HEK293 (cell line): ENCODE measurements around the gene CLN6.

Experiments
- ATF2 ChIP-seq: fragments of 450-650 bp; formaldehyde crosslinking; IDR thresholded peaks from 2 replicates; pipeline ENCODE4 v1.5.1; 2016; ENCODE audit warnings: missing biosample characterization, missing genetic modification characterization, low read depth
- CTCF ChIP-seq: fragments of 450-650 bp; formaldehyde crosslinking; IDR thresholded peaks from 2 replicates; pipeline ENCODE4 v1.5.1; 2016; ENCODE audit warnings: missing biosample characterization, missing genetic modification characterization
- ELK4 ChIP-seq: IDR thresholded peaks from 2 replicates; pipeline ENCODE4 v1.6.1; 2011; ENCODE audit warnings: mild to moderate bottlenecking, low read depth, low read length, borderline replicate concordance
- HOXC10 ChIP-seq: sonication (generic); formaldehyde crosslinking; IDR thresholded peaks from 2 replicates; pipeline ENCODE4 v1.8.1; 2023; ENCODE audit warnings: mild to moderate bottlenecking, missing genetic modification reagents
- OSR2 ChIP-seq: fragments of 450-650 bp; formaldehyde crosslinking; IDR thresholded peaks from 2 replicates; pipeline ENCODE4 v1.5.1; 2016; ENCODE audit warnings: missing biosample characterization, missing genetic modification characterization
- OVOL3 ChIP-seq: fragments of 450-650 bp; formaldehyde crosslinking; IDR thresholded peaks from 2 replicates; pipeline ENCODE4 v1.5.1; 2016; ENCODE audit warnings: missing biosample characterization, missing genetic modification characterization
- SALL2 ChIP-seq: fragments of 450-650 bp; formaldehyde crosslinking; IDR thresholded peaks from 2 replicates; pipeline ENCODE4 v1.5.0; 2017; ENCODE audit warnings: missing biosample characterization, mild to moderate bottlenecking, missing genetic modification characterization, borderline replicate concordance
- ZBTB7A ChIP-seq: fragments of 450-650 bp; formaldehyde crosslinking; IDR thresholded peaks from 2 replicates; pipeline ENCODE4 v1.5.1; 2016; ENCODE audit warnings: low read depth, missing biosample characterization, missing genetic modification characterization
- ZNF133 ChIP-seq: fragments of 450-650 bp; formaldehyde crosslinking; IDR thresholded peaks from 2 replicates; pipeline ENCODE4 v1.5.1; 2016; ENCODE audit warnings: missing biosample characterization, missing genetic modification characterization
- ZNF184 ChIP-seq: fragments of 450-650 bp; IDR thresholded peaks from 2 replicates; pipeline ENCODE4 v1.5.1; 2018; ENCODE audit warnings: missing biosample characterization, mild to moderate bottlenecking, missing genetic modification characterization
- ZSCAN4 ChIP-seq: fragments of 450-650 bp; formaldehyde crosslinking; IDR thresholded peaks from 2 replicates; pipeline ENCODE4 v1.5.1; 2017; ENCODE audit warnings: missing biosample characterization, missing genetic modification characterization
- TF ChIP-seq, protein P1 (sequence below): fragments of 450-650 bp; formaldehyde crosslinking; IDR thresholded peaks from 2 replicates; pipeline ENCODE4 v1.5.1; 2016; ENCODE audit warnings: missing biosample characterization, missing genetic modification characterization
- TF ChIP-seq, protein P2 (sequence below): fragments of 450-650 bp; formaldehyde crosslinking; optimal IDR thresholded peaks from 2 replicates; pipeline ENCODE3; 2016; ENCODE audit warnings: missing biosample characterization, mild to moderate bottlenecking, missing genetic modification characterization

DNA sequence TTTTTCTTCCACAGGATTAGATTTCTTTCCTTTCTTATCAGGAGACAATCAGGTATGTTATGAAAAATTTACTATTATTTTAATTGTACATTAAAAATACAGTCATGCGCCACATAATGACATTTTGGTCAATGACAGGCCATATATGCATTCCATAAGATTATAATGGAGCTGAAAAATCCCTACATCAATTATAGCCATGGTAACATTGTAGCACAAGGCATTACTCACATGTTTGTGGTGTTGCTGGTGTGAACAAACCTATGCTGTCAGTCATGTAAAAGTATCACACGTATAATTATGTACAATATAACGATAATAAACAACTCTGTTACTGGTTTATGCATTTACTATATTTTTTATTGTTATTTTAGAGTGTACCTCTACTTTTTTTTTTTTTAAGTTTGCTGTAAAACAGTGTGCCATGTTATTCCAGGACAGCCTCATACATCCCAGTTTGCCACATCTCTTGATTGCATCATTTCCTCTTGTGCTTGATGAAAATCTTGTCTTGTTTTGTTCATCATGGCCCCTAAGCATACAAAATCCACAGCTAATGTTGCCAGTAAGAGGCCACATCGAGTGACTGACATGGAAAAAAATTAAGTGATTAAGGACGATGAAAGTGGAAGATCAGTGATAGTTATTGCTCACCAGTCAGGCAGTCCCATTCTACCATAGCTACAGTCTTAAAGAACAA, 45.8 kb downstream of the CLN6 start:
- no peak for TF ChIP-seq ZNF133 (tag by site-specific recombination)
- no peak for TF ChIP-seq ZNF184 (tag by site-specific recombination)
- TF ChIP-seq, protein P1, sequence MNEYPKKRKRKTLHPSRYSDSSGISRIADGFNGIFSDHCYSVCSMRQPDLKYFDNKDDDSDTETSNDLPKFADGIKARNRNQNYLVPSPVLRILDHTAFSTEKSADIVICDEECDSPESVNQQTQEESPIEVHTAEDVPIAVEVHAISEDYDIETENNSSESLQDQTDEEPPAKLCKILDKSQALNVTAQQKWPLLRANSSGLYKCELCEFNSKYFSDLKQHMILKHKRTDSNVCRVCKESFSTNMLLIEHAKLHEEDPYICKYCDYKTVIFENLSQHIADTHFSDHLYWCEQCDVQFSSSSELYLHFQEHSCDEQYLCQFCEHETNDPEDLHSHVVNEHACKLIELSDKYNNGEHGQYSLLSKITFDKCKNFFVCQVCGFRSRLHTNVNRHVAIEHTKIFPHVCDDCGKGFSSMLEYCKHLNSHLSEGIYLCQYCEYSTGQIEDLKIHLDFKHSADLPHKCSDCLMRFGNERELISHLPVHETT (tag by site-specific recombination): no peak
- no peak for TF ChIP-seq HOXC10 (CRISPR knock-in tag)
- TF ChIP-seq, protein P2, sequence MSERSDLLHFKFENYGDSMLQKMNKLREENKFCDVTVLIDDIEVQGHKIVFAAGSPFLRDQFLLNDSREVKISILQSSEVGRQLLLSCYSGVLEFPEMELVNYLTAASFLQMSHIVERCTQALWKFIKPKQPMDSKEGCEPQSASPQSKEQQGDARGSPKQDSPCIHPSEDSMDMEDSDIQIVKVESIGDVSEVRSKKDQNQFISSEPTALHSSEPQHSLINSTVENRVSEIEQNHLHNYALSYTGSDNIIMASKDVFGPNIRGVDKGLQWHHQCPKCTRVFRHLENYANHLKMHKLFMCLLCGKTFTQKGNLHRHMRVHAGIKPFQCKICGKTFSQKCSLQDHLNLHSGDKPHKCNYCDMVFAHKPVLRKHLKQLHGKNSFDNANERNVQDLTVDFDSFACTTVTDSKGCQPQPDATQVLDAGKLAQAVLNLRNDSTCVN (tag by site-specific recombination): no peak
- no peak for TF ChIP-seq OVOL3
- TF ChIP-seq ATF2 (tag by site-specific recombination): no peak
- no peak for TF ChIP-seq ZSCAN4 (tag by site-specific recombination)
- no peak for TF ChIP-seq SALL2 (tag by site-specific recombination)
- TF ChIP-seq ZBTB7A (tag by site-specific recombination): no peak
- no peak for TF ChIP-seq OSR2 (tag by site-specific recombination)
- no peak for TF ChIP-seq CTCF (tag by site-specific recombination)
- no peak for TF ChIP-seq ELK4
